Spinal cord (tissue), 10 donors: ENCODE results near the gene EPM2A. TPM values are rescaled to one million over a fixed set of nuclear protein-coding genes. Genes with fewer than 3 reads are reported as not detected.

ENCODE experiments used
- DNase-seq, 6 donors: peaks; one replicate each; pipeline versions ENCODE4 v3.0.0 to v3.0.0-alpha.2; 2013 to 2015; ENCODE audit warnings: low spot score in 6 of 6, low read depth in 4 of 6
- H3K27ac ChIP-seq: one replicate; pipeline ENCODE4 v1.5.1; 2013; ENCODE audit warnings: low read depth, low read length, control low read depth
- H3K27me3 ChIP-seq: one replicate; pipeline ENCODE4 v1.6.1; 2013; ENCODE audit warnings: low read length; ENCODE audit not compliant: control insufficient read depth, insufficient read depth
- H3K36me3 ChIP-seq: one replicate; pipeline ENCODE4 v1.6.1; 2013; ENCODE audit warnings: low read length; ENCODE audit not compliant: control insufficient read depth, insufficient read depth
- H3K4me1 ChIP-seq: one replicate; pipeline ENCODE4 v1.6.1; 2013; ENCODE audit warnings: low read length; ENCODE audit not compliant: control insufficient read depth, insufficient read depth
- H3K4me3 ChIP-seq: one replicate; pipeline ENCODE4 v1.5.1; 2013; ENCODE audit warnings: low read depth, low read length, control low read depth
- H3K9me3 ChIP-seq: one replicate; pipeline ENCODE4 v1.6.1; 2013; ENCODE audit warnings: low read length; ENCODE audit not compliant: control insufficient read depth, insufficient read depth
- WGBS: methylation state at CpG from one replicate; pipeline ENCODE4 v1.1.5; 2013; ENCODE audit warnings: missing lambda C conversion rate; ENCODE audit not compliant: insufficient coverage; 5-methylcytosine and 5-hydroxymethylcytosine counted together
- long read RNA-seq, 4 donors: transcript quantifications; one replicate each; lab custom pipeline, GENCODE V29; 2026
- polyA plus RNA-seq, 2 donors: library from polyadenylated mRNA; unstranded; fragments of 120-200 nt; gene quantifications; one replicate each; pipeline ENCODE4 v1.2.1, GENCODE V29; 2013; ENCODE audit not compliant: insufficient read length in 2 of 2
- total RNA-seq, 2 donors: library from RNA; depleted of rRNA in 1 of 2; stranded (reverse); fragments of 120-200 nt in 1 of 2; fragments of >200 nt in 1 of 2; gene quantifications; one replicate each; pipeline versions ENCODE4 v1.2.3 to v1.2.4, GENCODE V29; 2013 to 2014
- donor health status: healthy.

Gene EPM2A
- total RNA-seq = 10 to 100 TPM; 13.2 to 23.3 TPM
- polyA plus RNA-seq = 10 to 100 TPM; 14.9 to 15.4 TPM
- long read RNA-seq, donor 1, full-length matches to known transcripts = 9 of 9 reads
- long read RNA-seq, donor 1, partial matches to known transcripts = 0 of 9 reads
- long read RNA-seq, donor 1, other reads (novel, unspliced or antisense) = 0 of 9 reads
- long read RNA-seq, donor 2, partial matches to known transcripts = 0 of 3 reads
- long read RNA-seq, donor 2, other reads (novel, unspliced or antisense) = 0 of 3 reads
- long read RNA-seq, donor 3, full-length matches to known transcripts = 2 of 2 reads
- long read RNA-seq, donor 3, partial matches to known transcripts = 0 of 2 reads
- long read RNA-seq, donor 3, other reads (novel, unspliced or antisense) = 0 of 2 reads
- long read RNA-seq, donor 4, full-length matches to known transcripts = 3 of 3 reads
- long read RNA-seq, donor 4, partial matches to known transcripts = 0 of 3 reads
- long read RNA-seq, donor 4, other reads (novel, unspliced or antisense) = 0 of 3 reads

- WGBS = 0% methylated on average over 65 of the region's 69 CpGs
- Histone ChIP-seq H3K4me3 (peak within 1 kb of the TSS; percentile 88), H3K4me1 (no peaks in the 10 kb centered on the region), H3K9me3 (no peaks in the 10 kb centered on the region), H3K27ac (peak within 1 kb of the TSS; percentile 99), H3K36me3 (no peaks in the 10 kb centered on the region), H3K27me3 (no peaks in the 10 kb centered on the region)
- DNase-seq = peak in 4 of 6 donors; percentile 68 to 90 (median 78)
Observed at GRCh38 chr6:145735356-145736165, at the start of gene EPM2A. TSS of gene EPM2A (minus strand) at chr6:145735520. CDS start at chr6:145735498, 22 bp downstream.

GRCh38 chr6:145784683-145785082, 49.4 kb upstream of the EPM2A start:
- no peak overlapping the region for H3K27ac ChIP-seq
- WGBS = no CpG with 5 or more reads among the region's 1 CpG

GRCh38 chr6:145783796-145784195, 48.5 kb upstream of the EPM2A start:
- 100% methylated on average over 3 of the region's 5 CpGs for WGBS
- DNase-seq = no peak

More at GRCh38 chr6:145784683-145785082, 49.4 kb upstream of the EPM2A start:
- no peak for DNase-seq
- H3K36me3 ChIP-seq = peaks cover 3% of the 10 kb centered on the region
- no peaks in the 10 kb centered on the region for H3K27me3 ChIP-seq
- H3K9me3 ChIP-seq = no peaks in the 10 kb centered on the region
- H3K4me3 ChIP-seq = no peak overlapping the region
- H3K4me1 ChIP-seq = no peaks in the 10 kb centered on the region

GRCh38 chr6:145772846-145773245, 37.5 kb upstream of the EPM2A start:
- H3K27me3 ChIP-seq = no peaks in the 10 kb centered on the region
- H3K4me1 ChIP-seq = no peaks in the 10 kb centered on the region
- no peak for DNase-seq
- H3K4me3 ChIP-seq = no peak overlapping the region
- no peak overlapping the region for H3K27ac ChIP-seq
- WGBS = no CpG with 5 or more reads among the region's 1 CpG
- H3K36me3 ChIP-seq = no peaks in the 10 kb centered on the region
- no peaks in the 10 kb centered on the region for H3K9me3 ChIP-seq

More at GRCh38 chr6:145783796-145784195, 48.5 kb upstream of the EPM2A start:
- H3K27ac ChIP-seq = no peak overlapping the region
- no peak overlapping the region for H3K4me3 ChIP-seq
- H3K27me3 ChIP-seq = no peaks in the 10 kb centered on the region
- no peaks in the 10 kb centered on the region for H3K4me1 ChIP-seq
- peaks cover 3% of the 10 kb centered on the region for H3K36me3 ChIP-seq
- H3K9me3 ChIP-seq = no peaks in the 10 kb centered on the region

- Histone ChIP-seq H3K27me3 (no peaks in the 10 kb centered on the region), H3K4me1 (no peaks in the 10 kb centered on the region)
- DNase-seq = no peak
Observed at GRCh38 chr6:145765449-145765848, 30.1 kb upstream of the EPM2A start.

GRCh38 chr6:145763742-145764141, 28.4 kb upstream of the EPM2A start:
- no peaks in the 10 kb centered on the region for H3K36me3 ChIP-seq
- no peaks in the 10 kb centered on the region for H3K9me3 ChIP-seq

More at GRCh38 chr6:145765449-145765848, 30.1 kb upstream of the EPM2A start:
- no peaks in the 10 kb centered on the region for H3K9me3 ChIP-seq
- no peak overlapping the region for H3K4me3 ChIP-seq
- H3K36me3 ChIP-seq = no peaks in the 10 kb centered on the region
- H3K27ac ChIP-seq = no peak overlapping the region

GRCh38 chr6:145761584-145761983, 26.3 kb upstream of the EPM2A start:
- H3K27me3 ChIP-seq = no peaks in the 10 kb centered on the region
- no peak for DNase-seq
- no peaks in the 10 kb centered on the region for H3K4me1 ChIP-seq
- no peaks in the 10 kb centered on the region for H3K36me3 ChIP-seq
- no peak overlapping the region for H3K27ac ChIP-seq
- H3K9me3 ChIP-seq = no peaks in the 10 kb centered on the region
- no peak overlapping the region for H3K4me3 ChIP-seq

More at GRCh38 chr6:145763742-145764141, 28.4 kb upstream of the EPM2A start:
- Histone ChIP-seq H3K4me1 (no peaks in the 10 kb centered on the region), H3K27ac (no peak overlapping the region), H3K4me3 (no peak overlapping the region), H3K27me3 (no peaks in the 10 kb centered on the region)
- no peak for DNase-seq

- WGBS = no CpG with 5 or more reads among the region's 4 CpGs
- Histone ChIP-seq H3K4me1 (no peaks in the 10 kb centered on the region), H3K9me3 (no peaks in the 10 kb centered on the region), H3K36me3 (no peaks in the 10 kb centered on the region), H3K4me3 (no peak overlapping the region), H3K27ac (peak overlapping the region; percentile 1), H3K27me3 (no peaks in the 10 kb centered on the region)
- DNase-seq = peak in 3 of 6 donors; percentile 14 to 58 (median 29)
Observed at GRCh38 chr6:145758113-145758512, 22.8 kb upstream of the EPM2A start.

GRCh38 chr6:145756170-145756662, 20.9 kb upstream of the EPM2A start:
- H3K36me3 ChIP-seq = no peaks in the 10 kb centered on the region
- H3K4me3 ChIP-seq = no peak overlapping the region
- H3K27me3 ChIP-seq = no peaks in the 10 kb centered on the region
- no peaks in the 10 kb centered on the region for H3K4me1 ChIP-seq
- H3K27ac ChIP-seq = no peak overlapping the region
- no CpG with 5 or more reads among the region's 1 CpG for WGBS
- no peaks in the 10 kb centered on the region for H3K9me3 ChIP-seq
- peak in 1 of 6 donors; percentile 33 for DNase-seq
